Fibroblast of lung (primary cell): ENCODE measurements around the gene TIMM50. TPM values are rescaled to one million over a fixed set of nuclear protein-coding genes. Genes with fewer than 3 reads are reported as not detected.

Experiments used
- DNase-seq, 2 donors: peaks; one replicate each; pipeline versions ENCODE4 v3.0.0 to v3.0.0-alpha.2; 2010; ENCODE audit warnings: low read depth in 2 of 2
- H2AFZ ChIP-seq: 2 replicates; pipeline ENCODE4 v1.5.1; 2012; ENCODE audit warnings: low read length, control low read depth, inconsistent platforms
- H3K27ac ChIP-seq: 2 replicates; pipeline ENCODE4 v1.5.1; 2011; ENCODE audit warnings: low read length, control low read depth; ENCODE audit not compliant: insufficient read depth
- H3K27me3 ChIP-seq: 2 replicates; pipeline ENCODE4 v1.5.1; 2011; ENCODE audit warnings: mild to moderate bottlenecking, low read length; ENCODE audit not compliant: control insufficient read depth, insufficient read depth
- H3K36me3 ChIP-seq: 2 replicates; pipeline ENCODE4 v1.5.1; 2011; ENCODE audit warnings: low read length; ENCODE audit not compliant: control insufficient read depth, insufficient read depth
- H3K4me1 ChIP-seq: 2 replicates; pipeline ENCODE4 v1.5.1; 2011; ENCODE audit warnings: low read length; ENCODE audit not compliant: control insufficient read depth, insufficient read depth; ENCODE audit errors: extremely low read depth
- H3K4me2 ChIP-seq: 2 replicates; pipeline ENCODE4 v1.5.1; 2011; ENCODE audit warnings: low read length, control low read depth; ENCODE audit not compliant: insufficient read depth; ENCODE audit errors: extremely low read depth
- H3K4me3 ChIP-seq, 4 experiments: fragments of 200-600 bp in 1 of 4; sonication (generic) in 1 of 4; replicated peaks in 1 of 4; 2 replicates each; pipeline ENCODE4 v1.5.1; 2011 to 2016; ENCODE audit warnings: low read length in 4 of 4, low read depth in 3 of 4, mild to moderate bottlenecking in 3 of 4, control low read depth in 2 of 4, inconsistent platforms in 1 of 4, mixed read lengths in 1 of 4; ENCODE audit not compliant: insufficient read depth in 1 of 4; ENCODE audit errors: control extremely low read depth in 1 of 4
- H3K79me2 ChIP-seq: 2 replicates; pipeline ENCODE4 v1.5.1; 2012; ENCODE audit warnings: mild to moderate bottlenecking, low read length, inconsistent platforms; ENCODE audit not compliant: control insufficient read depth, insufficient read depth
- H3K9ac ChIP-seq: 2 replicates; pipeline ENCODE4 v1.5.1; 2011; ENCODE audit warnings: mild to moderate bottlenecking, low read length, control low read depth; ENCODE audit not compliant: insufficient read depth
- H3K9me3 ChIP-seq: 2 replicates; pipeline ENCODE4 v1.5.1; 2012; ENCODE audit warnings: low read depth, low read length; ENCODE audit not compliant: control insufficient read depth, insufficient read depth
- H4K20me1 ChIP-seq: 2 replicates; pipeline ENCODE4 v1.5.1; 2011; ENCODE audit warnings: low read length; ENCODE audit not compliant: control insufficient read depth, insufficient read depth; ENCODE audit errors: extremely low read depth
- EZH2 ChIP-seq: IDR thresholded peaks from 2 replicates; pipeline ENCODE4 v1.5.1; 2012; ENCODE audit warnings: low read length, control low read depth, mild to moderate bottlenecking; ENCODE audit errors: missing control alignments
- polyA plus RNA-seq, 2 donors: library from polyadenylated mRNA; depleted of rRNA in 1 of 2; stranded (reverse) in 1 of 2; unstranded in 1 of 2; fragments of >200 nt; gene quantifications; 2 replicates each; pipeline ENCODE4 v1.2.1, GENCODE V29; 2011 to 2012; ENCODE audit warnings: missing spikeins in 1 of 2
- total RNA-seq: library from RNA; depleted of rRNA; stranded (reverse); fragments of >200 nt; gene quantifications from 2 replicates; pipeline ENCODE4 v1.2.1, GENCODE V29; 2014
- TF ChIP-seq, protein P1 (sequence below), 2 donors: IDR thresholded peaks in 1 of 2; conservative IDR thresholded peaks in 1 of 2; 1 replicate in 1 of 2; 2 replicates in 1 of 2; pipeline ENCODE4 v1.5.1; 2011 to 2012; ENCODE audit warnings: low read length in 2 of 2, control low read depth in 1 of 2, inconsistent platforms in 1 of 2, low read depth in 1 of 2, mild to moderate bottlenecking in 1 of 2

The TIMM50 gene
- total and polyA plus RNA-seq, 2 donors (not counting 1 experiment from before 2014, with no cell fraction given), result 43.5 to 45.7 TPM

DNA sequence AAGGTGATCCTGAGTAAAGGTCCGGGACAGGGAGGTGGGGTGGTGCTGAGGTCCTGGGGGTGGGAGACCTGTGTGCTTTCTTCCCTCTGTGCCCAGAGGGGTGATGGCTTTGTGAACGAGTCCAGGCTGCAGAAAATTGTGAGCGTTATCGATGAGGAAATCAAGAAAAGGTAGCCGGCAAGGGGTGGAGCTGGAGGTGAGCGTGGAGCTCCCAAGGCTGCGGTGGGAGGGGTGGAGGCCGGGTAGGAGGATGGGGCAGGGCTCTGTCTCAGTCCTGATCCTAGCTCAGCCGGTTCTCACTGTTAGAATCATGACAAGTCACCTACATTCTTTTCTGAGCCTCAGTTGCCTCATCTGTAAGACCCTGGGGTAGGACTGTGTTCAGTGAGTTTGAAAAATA is 38.3 kb downstream of the TIMM50 start:
- Histone ChIP-seq H3K9ac (no peak overlapping the region), H3K27ac (no peak overlapping the region), H3K9me3 (no peaks in the 10 kb centered on the region), H2AFZ (no peak overlapping the region), H3K79me2 (no peaks in the 10 kb centered on the region), H3K4me1 (no peaks in the 10 kb centered on the region), H4K20me1 (no peaks in the 10 kb centered on the region), H3K36me3 (no peaks in the 10 kb centered on the region), H3K27me3 (peaks cover 29% of the 10 kb centered on the region), H3K4me2 (no peak overlapping the region), H3K4me3 (no peak overlapping the region)
- TF ChIP-seq, protein P1, sequence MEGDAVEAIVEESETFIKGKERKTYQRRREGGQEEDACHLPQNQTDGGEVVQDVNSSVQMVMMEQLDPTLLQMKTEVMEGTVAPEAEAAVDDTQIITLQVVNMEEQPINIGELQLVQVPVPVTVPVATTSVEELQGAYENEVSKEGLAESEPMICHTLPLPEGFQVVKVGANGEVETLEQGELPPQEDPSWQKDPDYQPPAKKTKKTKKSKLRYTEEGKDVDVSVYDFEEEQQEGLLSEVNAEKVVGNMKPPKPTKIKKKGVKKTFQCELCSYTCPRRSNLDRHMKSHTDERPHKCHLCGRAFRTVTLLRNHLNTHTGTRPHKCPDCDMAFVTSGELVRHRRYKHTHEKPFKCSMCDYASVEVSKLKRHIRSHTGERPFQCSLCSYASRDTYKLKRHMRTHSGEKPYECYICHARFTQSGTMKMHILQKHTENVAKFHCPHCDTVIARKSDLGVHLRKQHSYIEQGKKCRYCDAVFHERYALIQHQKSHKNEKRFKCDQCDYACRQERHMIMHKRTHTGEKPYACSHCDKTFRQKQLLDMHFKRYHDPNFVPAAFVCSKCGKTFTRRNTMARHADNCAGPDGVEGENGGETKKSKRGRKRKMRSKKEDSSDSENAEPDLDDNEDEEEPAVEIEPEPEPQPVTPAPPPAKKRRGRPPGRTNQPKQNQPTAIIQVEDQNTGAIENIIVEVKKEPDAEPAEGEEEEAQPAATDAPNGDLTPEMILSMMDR (conservative IDR thresholded peaks at IDR 0.05 in 1 of 2, IDR thresholded peaks at IDR 0.05 in 1 of 2; ENCODE audit: low read depth in 1 of 2, low read length in 2 of 2), result no peak
- no peak for TF ChIP-seq EZH2
- DNase-seq, result no peak

DNA sequence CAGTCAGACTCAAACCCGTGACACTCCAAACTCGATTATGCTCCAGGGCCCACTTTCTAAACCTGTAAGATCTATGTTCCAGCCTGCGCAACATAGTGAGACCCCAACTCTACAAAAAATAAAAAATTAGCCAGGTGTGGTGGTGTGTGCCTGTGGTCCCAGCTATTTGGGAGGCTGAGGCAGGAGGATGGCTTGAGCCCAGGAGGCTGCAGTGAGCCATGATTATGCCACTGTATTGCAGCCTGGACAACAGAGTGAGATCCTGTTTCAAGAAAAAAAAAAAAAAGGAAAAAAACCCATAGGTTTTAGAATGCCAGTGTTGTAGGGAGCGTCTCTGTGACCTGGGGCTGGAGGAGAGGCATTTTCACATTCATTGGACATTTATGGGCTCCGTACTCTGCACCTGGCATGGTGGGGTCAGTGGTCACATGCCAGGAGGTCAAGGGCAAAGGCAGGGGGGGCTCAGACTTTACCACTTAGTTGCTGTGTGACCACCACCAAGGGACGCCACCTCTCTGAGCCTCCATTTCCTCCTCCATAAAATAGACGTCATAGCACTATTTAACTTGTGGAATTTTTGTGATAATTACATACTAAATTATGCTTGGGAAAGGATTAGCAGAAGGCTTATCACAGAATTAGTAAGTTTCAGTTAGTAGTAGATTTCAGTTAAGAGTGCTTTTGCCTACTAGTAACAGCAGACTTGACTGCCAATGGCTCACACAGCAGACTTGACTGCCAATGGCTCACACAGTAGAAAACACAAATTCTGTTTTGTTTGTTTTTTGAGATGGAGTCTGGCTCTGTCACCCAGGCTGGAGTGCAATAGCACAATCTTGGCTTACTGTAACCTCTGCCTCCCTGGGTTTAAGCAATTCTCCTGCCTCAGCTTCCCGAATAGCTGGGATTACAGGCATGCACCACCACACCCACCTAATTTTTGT is 40.2 kb downstream of the TIMM50 start:
- Histone ChIP-seq H4K20me1 (no peaks in the 10 kb centered on the region), H3K4me3 (no peak overlapping the region), H3K4me1 (no peaks in the 10 kb centered on the region), H3K27me3 (peaks cover 11% of the 10 kb centered on the region), H3K9ac (no peak overlapping the region), H3K79me2 (no peaks in the 10 kb centered on the region), H2AFZ (no peak overlapping the region), H3K36me3 (no peaks in the 10 kb centered on the region), H3K4me2 (no peak overlapping the region), H3K27ac (no peak overlapping the region), H3K9me3 (no peaks in the 10 kb centered on the region)
- TF ChIP-seq, protein P1 (conservative IDR thresholded peaks at IDR 0.05 in 1 of 2, IDR thresholded peaks at IDR 0.05 in 1 of 2; ENCODE audit: low read depth in 1 of 2, low read length in 2 of 2), result no peak
- TF ChIP-seq EZH2, result no peak
- DNase-seq, result no peak

DNA sequence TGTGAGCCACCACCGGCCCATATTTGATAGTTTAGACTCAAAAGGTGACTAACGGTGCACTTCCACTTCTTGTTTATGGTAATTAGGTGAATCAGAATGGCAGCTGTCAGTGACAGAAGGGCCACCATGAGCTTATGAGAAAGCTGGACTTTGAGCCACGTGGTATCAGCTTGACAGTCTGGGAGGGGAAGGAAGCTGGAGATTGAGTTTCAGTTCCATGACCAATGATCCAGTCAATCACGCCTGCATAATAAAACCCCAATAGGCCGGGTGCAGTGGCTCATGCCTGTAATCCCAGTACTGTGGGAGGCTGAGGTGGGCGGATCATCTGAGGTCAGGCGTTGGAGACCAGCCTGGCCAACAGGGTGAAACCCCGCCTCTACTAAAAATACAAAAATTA is 43.9 kb downstream of the TIMM50 start:
- no peaks in the 10 kb centered on the region for H3K27me3 ChIP-seq
- H3K4me3 ChIP-seq, result no peak overlapping the region
- no peak for DNase-seq
- H3K4me2 ChIP-seq, result no peak overlapping the region
- TF ChIP-seq EZH2, result no peak
- TF ChIP-seq, protein P1 (conservative IDR thresholded peaks at IDR 0.05 in 1 of 2, IDR thresholded peaks at IDR 0.05 in 1 of 2; ENCODE audit: low read depth in 1 of 2, low read length in 2 of 2), result no peak
- H3K9ac ChIP-seq, result no peak overlapping the region
- H3K9me3 ChIP-seq, result no peaks in the 10 kb centered on the region
- no peaks in the 10 kb centered on the region for H3K4me1 ChIP-seq
- no peaks in the 10 kb centered on the region for H3K36me3 ChIP-seq
- no peaks in the 10 kb centered on the region for H4K20me1 ChIP-seq
- H3K27ac ChIP-seq, result no peak overlapping the region
- no peak overlapping the region for H2AFZ ChIP-seq
- H3K79me2 ChIP-seq, result no peaks in the 10 kb centered on the region
